Esophagus squamous epithelium (tissue), 4 donors: Measurements from ENCODE around the gene GPC6.

Source experiments
- POLR2A ChIP-seq, 4 donors: fragments of 450-650 bp; IDR thresholded peaks; one replicate each; pipeline ENCODE4 v1.6.1; 2017; ENCODE audit warnings: antibody characterized with exemption in 4 of 4, mild to moderate bottlenecking in 4 of 4, moderate library complexity in 3 of 4
- TF ChIP-seq, protein P1 (sequence below), 6 experiments: fragments of 450-650 bp in 4 of 6; fragments of 200-600 bp in 2 of 6; sonication (generic) in 2 of 6; IDR thresholded peaks; one replicate each; pipeline ENCODE4 v1.5.1; 2016 to 2019; ENCODE audit warnings: antibody characterized with exemption in 6 of 6, mild to moderate bottlenecking in 4 of 6, moderate library complexity in 4 of 6

DNA sequence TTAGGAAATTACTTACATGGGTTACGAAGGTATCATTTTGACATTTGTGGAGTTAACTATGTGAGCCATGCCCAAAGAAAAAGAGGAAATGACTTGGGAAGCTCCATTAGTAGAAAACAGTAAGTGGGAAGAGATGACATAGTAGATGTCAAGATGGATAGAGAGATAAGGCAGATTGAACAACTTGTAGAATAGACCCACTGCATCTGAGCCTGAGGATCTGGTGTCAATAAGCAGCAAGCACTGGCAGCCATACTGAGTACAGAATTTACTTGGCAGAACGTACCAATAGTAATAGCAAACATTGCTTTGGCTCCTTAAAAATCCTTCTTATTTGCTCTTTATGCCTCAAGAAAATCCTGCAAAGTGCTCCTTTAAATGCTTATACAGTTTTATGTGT lies 203.8 kb downstream of the GPC6 start:
- TF ChIP-seq, protein P1, sequence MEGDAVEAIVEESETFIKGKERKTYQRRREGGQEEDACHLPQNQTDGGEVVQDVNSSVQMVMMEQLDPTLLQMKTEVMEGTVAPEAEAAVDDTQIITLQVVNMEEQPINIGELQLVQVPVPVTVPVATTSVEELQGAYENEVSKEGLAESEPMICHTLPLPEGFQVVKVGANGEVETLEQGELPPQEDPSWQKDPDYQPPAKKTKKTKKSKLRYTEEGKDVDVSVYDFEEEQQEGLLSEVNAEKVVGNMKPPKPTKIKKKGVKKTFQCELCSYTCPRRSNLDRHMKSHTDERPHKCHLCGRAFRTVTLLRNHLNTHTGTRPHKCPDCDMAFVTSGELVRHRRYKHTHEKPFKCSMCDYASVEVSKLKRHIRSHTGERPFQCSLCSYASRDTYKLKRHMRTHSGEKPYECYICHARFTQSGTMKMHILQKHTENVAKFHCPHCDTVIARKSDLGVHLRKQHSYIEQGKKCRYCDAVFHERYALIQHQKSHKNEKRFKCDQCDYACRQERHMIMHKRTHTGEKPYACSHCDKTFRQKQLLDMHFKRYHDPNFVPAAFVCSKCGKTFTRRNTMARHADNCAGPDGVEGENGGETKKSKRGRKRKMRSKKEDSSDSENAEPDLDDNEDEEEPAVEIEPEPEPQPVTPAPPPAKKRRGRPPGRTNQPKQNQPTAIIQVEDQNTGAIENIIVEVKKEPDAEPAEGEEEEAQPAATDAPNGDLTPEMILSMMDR (IDR thresholded peaks at IDR 0.05) = no peak
- no peak for TF ChIP-seq POLR2A (IDR thresholded peaks at IDR 0.05)
